ENCODE measurements around the gene HYI.

GRCh38 chr1:43439781-43440180 is 13.9 kb downstream of the HYI start:
- TF ChIP-seq CTCF (IDR thresholded peaks at IDR 0.05) = no peak
- no peak for TF ChIP-seq POLR2A (IDR thresholded peaks at IDR 0.05)
